Measurements from ENCODE around the gene RBP4.

- TF ChIP-seq TAF1 (IDR thresholded peaks at IDR 0.05; ENCODE audit: low read depth) (no peak), YY1 (IDR thresholded peaks at IDR 0.05; ENCODE audit: low read depth) (no peak), NFIC (IDR thresholded peaks at IDR 0.05) (no peak), CREB1 (IDR thresholded peaks at IDR 0.05; ENCODE audit: low read depth) (no peak), EP300 (IDR thresholded peaks at IDR 0.05; ENCODE audit: borderline replicate concordance) (no peak), EGR1 (IDR thresholded peaks at IDR 0.05) (no peak), USF1 (IDR thresholded peaks at IDR 0.05) (no peak), ZBTB7A (IDR thresholded peaks at IDR 0.05; ENCODE audit: low read depth) (no peak), RAD21 (IDR thresholded peaks at IDR 0.05; ENCODE audit: low read depth) (no peak), TEAD4 (IDR thresholded peaks at IDR 0.05) (no peak), CEBPB (IDR thresholded peaks at IDR 0.05) (no peak)
- TF ChIP-seq, protein P1, sequence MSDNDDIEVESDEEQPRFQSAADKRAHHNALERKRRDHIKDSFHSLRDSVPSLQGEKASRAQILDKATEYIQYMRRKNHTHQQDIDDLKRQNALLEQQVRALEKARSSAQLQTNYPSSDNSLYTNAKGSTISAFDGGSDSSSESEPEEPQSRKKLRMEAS (IDR thresholded peaks at IDR 0.05), result no peak
- TF ChIP-seq, protein P2, sequence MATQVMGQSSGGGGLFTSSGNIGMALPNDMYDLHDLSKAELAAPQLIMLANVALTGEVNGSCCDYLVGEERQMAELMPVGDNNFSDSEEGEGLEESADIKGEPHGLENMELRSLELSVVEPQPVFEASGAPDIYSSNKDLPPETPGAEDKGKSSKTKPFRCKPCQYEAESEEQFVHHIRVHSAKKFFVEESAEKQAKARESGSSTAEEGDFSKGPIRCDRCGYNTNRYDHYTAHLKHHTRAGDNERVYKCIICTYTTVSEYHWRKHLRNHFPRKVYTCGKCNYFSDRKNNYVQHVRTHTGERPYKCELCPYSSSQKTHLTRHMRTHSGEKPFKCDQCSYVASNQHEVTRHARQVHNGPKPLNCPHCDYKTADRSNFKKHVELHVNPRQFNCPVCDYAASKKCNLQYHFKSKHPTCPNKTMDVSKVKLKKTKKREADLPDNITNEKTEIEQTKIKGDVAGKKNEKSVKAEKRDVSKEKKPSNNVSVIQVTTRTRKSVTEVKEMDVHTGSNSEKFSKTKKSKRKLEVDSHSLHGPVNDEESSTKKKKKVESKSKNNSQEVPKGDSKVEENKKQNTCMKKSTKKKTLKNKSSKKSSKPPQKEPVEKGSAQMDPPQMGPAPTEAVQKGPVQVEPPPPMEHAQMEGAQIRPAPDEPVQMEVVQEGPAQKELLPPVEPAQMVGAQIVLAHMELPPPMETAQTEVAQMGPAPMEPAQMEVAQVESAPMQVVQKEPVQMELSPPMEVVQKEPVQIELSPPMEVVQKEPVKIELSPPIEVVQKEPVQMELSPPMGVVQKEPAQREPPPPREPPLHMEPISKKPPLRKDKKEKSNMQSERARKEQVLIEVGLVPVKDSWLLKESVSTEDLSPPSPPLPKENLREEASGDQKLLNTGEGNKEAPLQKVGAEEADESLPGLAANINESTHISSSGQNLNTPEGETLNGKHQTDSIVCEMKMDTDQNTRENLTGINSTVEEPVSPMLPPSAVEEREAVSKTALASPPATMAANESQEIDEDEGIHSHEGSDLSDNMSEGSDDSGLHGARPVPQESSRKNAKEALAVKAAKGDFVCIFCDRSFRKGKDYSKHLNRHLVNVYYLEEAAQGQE (IDR thresholded peaks at IDR 0.05; ENCODE audit: low read depth), result no peak
Observed at GRCh38 chr10:93576888-93577287, 24.1 kb downstream of the RBP4 start.

All from Ishikawa (cell line).